ENCODE results near the gene PLN. TPM values are rescaled to one million over a fixed set of nuclear protein-coding genes. Genes with fewer than 3 reads are reported as not detected.

The PLN gene
- total and polyA plus RNA-seq, 2 experiments from 2014 or later = 187 to 603 TPM

- H3K27me3 ChIP-seq = no peaks in the 10 kb centered on the region
- TF ChIP-seq, protein P1, sequence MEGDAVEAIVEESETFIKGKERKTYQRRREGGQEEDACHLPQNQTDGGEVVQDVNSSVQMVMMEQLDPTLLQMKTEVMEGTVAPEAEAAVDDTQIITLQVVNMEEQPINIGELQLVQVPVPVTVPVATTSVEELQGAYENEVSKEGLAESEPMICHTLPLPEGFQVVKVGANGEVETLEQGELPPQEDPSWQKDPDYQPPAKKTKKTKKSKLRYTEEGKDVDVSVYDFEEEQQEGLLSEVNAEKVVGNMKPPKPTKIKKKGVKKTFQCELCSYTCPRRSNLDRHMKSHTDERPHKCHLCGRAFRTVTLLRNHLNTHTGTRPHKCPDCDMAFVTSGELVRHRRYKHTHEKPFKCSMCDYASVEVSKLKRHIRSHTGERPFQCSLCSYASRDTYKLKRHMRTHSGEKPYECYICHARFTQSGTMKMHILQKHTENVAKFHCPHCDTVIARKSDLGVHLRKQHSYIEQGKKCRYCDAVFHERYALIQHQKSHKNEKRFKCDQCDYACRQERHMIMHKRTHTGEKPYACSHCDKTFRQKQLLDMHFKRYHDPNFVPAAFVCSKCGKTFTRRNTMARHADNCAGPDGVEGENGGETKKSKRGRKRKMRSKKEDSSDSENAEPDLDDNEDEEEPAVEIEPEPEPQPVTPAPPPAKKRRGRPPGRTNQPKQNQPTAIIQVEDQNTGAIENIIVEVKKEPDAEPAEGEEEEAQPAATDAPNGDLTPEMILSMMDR (IDR thresholded peaks at IDR 0.05; ENCODE audit: low read depth, low read length) = no peak
- no peaks in the 10 kb centered on the region for H3K9me3 ChIP-seq (ENCODE audit: low read depth)
- H3K4me1 ChIP-seq (ENCODE audit: low read depth) = peaks cover 25% of the 10 kb centered on the region
- DNase-seq (ENCODE audit: low read depth in 1 of 2, low spot score in 1 of 2) = no peak
- no peaks in the 10 kb centered on the region for H3K36me3 ChIP-seq
- peak overlapping the region; percentile 13 for H3K27ac ChIP-seq
- H3K4me3 ChIP-seq = no peak overlapping the region
These were observed 36.0 kb upstream of the PLN start for GRCh38 chr6:118511930-118512715.

DNA sequence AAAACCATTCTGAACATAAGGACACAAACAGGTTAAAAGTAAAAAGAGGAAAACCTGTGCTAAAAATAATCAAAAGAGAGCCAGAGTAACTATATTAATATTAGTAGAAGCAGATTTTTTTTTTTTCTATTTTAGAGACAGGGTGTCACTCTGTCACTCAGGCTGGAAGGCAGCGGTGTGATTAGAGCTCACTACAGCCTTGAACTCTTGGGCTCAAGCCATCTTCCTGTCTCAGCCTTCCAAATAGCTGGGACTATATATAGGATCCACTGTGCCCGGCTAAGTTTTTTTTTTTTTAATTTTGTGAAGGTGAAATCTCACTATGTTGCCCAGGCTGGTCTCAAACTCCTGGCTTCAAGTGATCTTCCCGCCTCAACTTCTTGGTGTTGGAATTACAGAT is 33.4 kb upstream of the PLN start:
- H3K36me3 ChIP-seq = no peaks in the 10 kb centered on the region
- no peaks in the 10 kb centered on the region for H3K27me3 ChIP-seq
- no peak overlapping the region for H3K4me3 ChIP-seq
- no peak for DNase-seq (ENCODE audit: low read depth in 1 of 2, low spot score in 1 of 2)
- H3K9me3 ChIP-seq (ENCODE audit: low read depth) = no peaks in the 10 kb centered on the region
- H3K4me1 ChIP-seq (ENCODE audit: low read depth) = peaks cover 25% of the 10 kb centered on the region
- TF ChIP-seq, protein P1 (IDR thresholded peaks at IDR 0.05; ENCODE audit: low read depth, low read length) = no peak
- H3K27ac ChIP-seq = peak overlapping the region; percentile 54

DNA sequence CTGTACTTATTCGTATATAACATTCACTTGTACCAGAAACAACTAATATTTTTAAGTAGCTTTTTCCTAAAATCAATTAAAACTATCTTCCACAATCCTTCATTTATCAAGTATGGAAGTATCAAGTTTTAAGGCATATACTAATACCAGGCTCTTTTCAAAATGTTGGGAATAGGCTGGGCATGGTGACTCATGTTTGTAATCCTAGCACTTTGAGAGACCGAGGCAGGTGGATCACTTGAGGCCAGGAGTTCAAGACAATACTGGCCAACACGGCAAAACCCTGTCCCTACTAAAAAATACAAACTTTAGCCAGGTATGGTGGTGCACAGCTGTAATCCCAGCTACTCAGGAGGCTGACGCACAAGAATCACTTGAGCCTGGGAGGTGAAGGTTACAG is 25.7 kb upstream of the PLN start:
- no peak overlapping the region for H3K4me3 ChIP-seq
- no peaks in the 10 kb centered on the region for H3K9me3 ChIP-seq (ENCODE audit: low read depth)
- no peak for DNase-seq (ENCODE audit: low read depth in 1 of 2, low spot score in 1 of 2)
- peaks cover 14% of the 10 kb centered on the region for H3K4me1 ChIP-seq (ENCODE audit: low read depth)
- H3K27me3 ChIP-seq = no peaks in the 10 kb centered on the region
- no peak overlapping the region for H3K27ac ChIP-seq
- TF ChIP-seq, protein P1 (IDR thresholded peaks at IDR 0.05; ENCODE audit: low read depth, low read length) = no peak
- H3K36me3 ChIP-seq = no peaks in the 10 kb centered on the region

DNA sequence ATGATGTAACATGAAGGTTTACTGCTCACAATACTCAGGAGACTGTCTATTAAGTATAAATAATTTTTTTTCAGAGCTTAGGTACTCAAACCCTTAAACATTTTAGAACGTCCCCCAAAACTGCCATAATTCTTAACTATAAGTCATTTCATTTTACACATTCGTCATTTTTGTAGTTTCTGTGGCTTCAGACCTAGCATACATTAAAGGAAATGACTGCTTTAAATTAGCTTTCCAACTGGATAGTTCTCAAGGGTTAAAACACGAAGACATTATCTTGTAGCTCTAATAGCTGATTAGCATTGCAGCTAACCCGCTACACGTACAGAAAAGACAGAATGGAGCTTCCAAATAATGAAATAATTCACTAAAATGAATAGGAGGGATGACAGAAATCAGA is 24.9 kb upstream of the PLN start:
- DNase-seq (ENCODE audit: low read depth in 1 of 2, low spot score in 1 of 2) = no peak
- Histone ChIP-seq H3K27me3 (no peaks in the 10 kb centered on the region), H3K4me3 (no peak overlapping the region), H3K4me1 (ENCODE audit: low read depth) (peaks cover 19% of the 10 kb centered on the region), H3K27ac (no peak overlapping the region), H3K9me3 (ENCODE audit: low read depth) (no peaks in the 10 kb centered on the region), H3K36me3 (no peaks in the 10 kb centered on the region)
- TF ChIP-seq, protein P1 (IDR thresholded peaks at IDR 0.05; ENCODE audit: low read depth, low read length) = no peak

GRCh38 chr6:118524686-118525085 is 23.4 kb upstream of the PLN start:
- Histone ChIP-seq H3K36me3 (no peaks in the 10 kb centered on the region), H3K27ac (no peak overlapping the region), H3K4me3 (no peak overlapping the region), H3K27me3 (no peaks in the 10 kb centered on the region), H3K4me1 (ENCODE audit: low read depth) (peaks cover 20% of the 10 kb centered on the region), H3K9me3 (ENCODE audit: low read depth) (no peaks in the 10 kb centered on the region)
- TF ChIP-seq, protein P1 (IDR thresholded peaks at IDR 0.05; ENCODE audit: low read depth, low read length) = no peak
- no peak for DNase-seq (ENCODE audit: low read depth in 1 of 2, low spot score in 1 of 2)

Measured in cardiac muscle cell (in vitro differentiated cells and primary cell).